Tibial nerve (tissue), 4 donors: ENCODE data around the gene FAM180A. TPM values are rescaled to one million over a fixed set of nuclear protein-coding genes. Genes with fewer than 3 reads are reported as not detected.
"Not testable (repeated sequence)": the region's sequence is repeated elsewhere in the genome, so short reads cannot be mapped to it uniquely, and the experiment has no call there.

Experiments used
- DNase-seq, 2 donors: peaks; one replicate each; pipeline ENCODE4 v3.0.0-alpha.2; 2019; ENCODE audit warnings: low spot score in 2 of 2
- H3K27ac ChIP-seq, 4 donors: fragments of 200-600 bp; sonication (generic) in 3 of 4; one replicate each; pipeline ENCODE4 v1.5.1; 2017 to 2019; ENCODE audit warnings: mild to moderate bottlenecking in 1 of 4
- H3K27me3 ChIP-seq, 2 donors: fragments of 200-600 bp; sonication (generic) in 1 of 2; one replicate each; pipeline versions ENCODE4 v1.5.1 to v1.6.0; 2017 to 2019
- H3K36me3 ChIP-seq, 3 donors: fragments of 200-600 bp; sonication (generic); one replicate each; pipeline ENCODE4 v1.5.1; 2018 to 2019
- H3K4me1 ChIP-seq, 4 donors: fragments of 200-600 bp; sonication (generic) in 3 of 4; one replicate each; pipeline ENCODE4 v1.5.1; 2017 to 2019
- H3K4me3 ChIP-seq, 4 donors: fragments of 200-600 bp; sonication (generic) in 3 of 4; one replicate each; pipeline ENCODE4 v1.5.1; 2017 to 2019; ENCODE audit warnings: mild to moderate bottlenecking in 1 of 4, moderate library complexity in 1 of 4
- H3K9me3 ChIP-seq, 4 donors: fragments of 200-600 bp; sonication (generic) in 3 of 4; one replicate each; pipeline ENCODE4 v1.5.1; 2017 to 2019
- EP300 ChIP-seq, 2 donors: sonication (generic); formaldehyde crosslinking; IDR thresholded peaks; one replicate each; pipeline ENCODE4 v1.6.1; 2017; ENCODE audit warnings: antibody characterized with exemption in 2 of 2, mild to moderate bottlenecking in 1 of 2
- POLR2A ChIP-seq, 2 donors: fragments of 450-650 bp; IDR thresholded peaks; one replicate each; pipeline ENCODE4 v1.6.1; 2017; ENCODE audit warnings: antibody characterized with exemption in 2 of 2, mild to moderate bottlenecking in 2 of 2, moderate library complexity in 2 of 2
- WGBS, 2 donors: methylation state at CpG; one replicate each; pipeline ENCODE4 v1.1.5; 2018; 5-methylcytosine and 5-hydroxymethylcytosine counted together
- total RNA-seq, 4 donors: library from RNA; depleted of rRNA; stranded (reverse); fragments of >200 nt; gene quantifications; one replicate each; pipeline ENCODE4 v1.1.0, GENCODE V29; 2016
- TF ChIP-seq, protein P1 (sequence below), 5 experiments: fragments of 200-600 bp in 3 of 5; fragments of 450-650 bp in 2 of 5; sonication (generic) in 3 of 5; IDR thresholded peaks; one replicate each; pipeline ENCODE4 v1.5.1; 2016 to 2019; ENCODE audit warnings: antibody characterized with exemption in 5 of 5, mild to moderate bottlenecking in 3 of 5, moderate library complexity in 2 of 5

FAM180A gene
- total RNA-seq, 4 donors from 2014 or later: 2.1 to 7.7 (median 3.7) TPM

DNA sequence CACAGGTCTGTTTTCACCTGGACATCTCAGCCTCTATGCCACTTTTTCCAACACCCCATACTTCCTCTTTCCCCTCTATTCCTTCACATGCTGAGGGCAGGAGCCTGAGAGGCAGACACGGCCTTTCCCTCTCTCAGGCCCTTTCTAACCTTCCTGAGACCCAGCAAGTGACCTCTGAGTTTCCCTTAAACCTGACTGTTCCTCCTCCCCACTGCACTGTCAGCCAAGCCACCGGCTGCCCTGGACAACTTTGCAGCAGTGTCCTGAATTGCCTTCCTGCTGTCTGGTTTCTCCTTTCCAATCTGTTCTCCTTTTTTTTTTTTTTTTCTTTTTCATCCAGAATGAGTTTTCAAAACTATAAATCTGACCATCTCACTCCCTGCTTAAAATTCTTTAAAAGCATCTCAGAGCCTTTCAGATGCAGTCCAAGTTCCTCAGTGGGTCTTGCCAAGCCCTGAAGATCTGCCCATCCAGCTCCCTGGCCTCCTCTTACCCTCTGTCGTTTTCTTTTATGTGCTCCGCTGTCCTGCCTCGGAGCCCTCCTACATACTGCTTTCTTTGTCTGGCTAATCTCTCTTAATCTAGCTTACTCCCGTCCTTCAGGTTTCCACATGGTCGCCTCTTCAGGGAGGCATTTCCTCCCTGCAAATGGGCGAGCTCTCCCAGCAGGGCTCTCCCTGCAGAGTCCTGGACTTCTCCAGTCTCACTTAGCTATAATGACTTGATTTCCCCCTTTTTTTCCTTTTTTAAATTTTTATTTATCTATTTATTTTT is 51.1 kb downstream of the FAM180A start:
- peaks cover 0 to 39% (median 0%) of the 10 kb centered on the region in 3 donors for H3K36me3 ChIP-seq
- no peaks in the 10 kb centered on the region for H3K4me1 ChIP-seq
- WGBS, 2 donors: 40 to 51% methylated on average over 8 of the region's 8 CpGs
- no peak overlapping the region for H3K4me3 ChIP-seq
- no peak overlapping the region for H3K27ac ChIP-seq
- no peaks in the 10 kb centered on the region for H3K27me3 ChIP-seq
- TF ChIP-seq, protein P1, sequence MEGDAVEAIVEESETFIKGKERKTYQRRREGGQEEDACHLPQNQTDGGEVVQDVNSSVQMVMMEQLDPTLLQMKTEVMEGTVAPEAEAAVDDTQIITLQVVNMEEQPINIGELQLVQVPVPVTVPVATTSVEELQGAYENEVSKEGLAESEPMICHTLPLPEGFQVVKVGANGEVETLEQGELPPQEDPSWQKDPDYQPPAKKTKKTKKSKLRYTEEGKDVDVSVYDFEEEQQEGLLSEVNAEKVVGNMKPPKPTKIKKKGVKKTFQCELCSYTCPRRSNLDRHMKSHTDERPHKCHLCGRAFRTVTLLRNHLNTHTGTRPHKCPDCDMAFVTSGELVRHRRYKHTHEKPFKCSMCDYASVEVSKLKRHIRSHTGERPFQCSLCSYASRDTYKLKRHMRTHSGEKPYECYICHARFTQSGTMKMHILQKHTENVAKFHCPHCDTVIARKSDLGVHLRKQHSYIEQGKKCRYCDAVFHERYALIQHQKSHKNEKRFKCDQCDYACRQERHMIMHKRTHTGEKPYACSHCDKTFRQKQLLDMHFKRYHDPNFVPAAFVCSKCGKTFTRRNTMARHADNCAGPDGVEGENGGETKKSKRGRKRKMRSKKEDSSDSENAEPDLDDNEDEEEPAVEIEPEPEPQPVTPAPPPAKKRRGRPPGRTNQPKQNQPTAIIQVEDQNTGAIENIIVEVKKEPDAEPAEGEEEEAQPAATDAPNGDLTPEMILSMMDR (IDR thresholded peaks at IDR 0.05): no peak
- TF ChIP-seq POLR2A (IDR thresholded peaks at IDR 0.05): no peak
- no peak for TF ChIP-seq EP300 (IDR thresholded peaks at IDR 0.05)
- no peak for DNase-seq
- H3K9me3 ChIP-seq: no peaks in the 10 kb centered on the region

DNA sequence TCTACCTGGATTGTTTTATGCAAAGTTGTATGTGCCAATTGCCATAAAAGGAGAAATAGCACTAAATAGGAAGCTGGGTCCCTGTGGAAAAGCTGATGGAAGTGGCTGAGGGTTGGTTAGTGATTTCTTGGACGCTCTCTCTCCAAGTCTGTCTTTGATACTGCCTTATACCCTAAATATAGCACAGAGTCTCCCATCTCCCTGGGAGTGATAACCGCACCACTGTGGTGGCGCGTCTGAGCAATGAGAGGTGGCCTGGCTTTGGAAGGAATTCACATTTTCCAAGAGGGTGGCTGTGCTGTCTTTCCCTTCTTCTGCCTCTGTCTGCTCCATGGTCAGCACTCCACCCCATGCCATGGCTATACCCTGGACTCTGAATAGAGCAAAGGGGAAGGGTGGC is 55.1 kb downstream of the FAM180A start:
- H3K36me3 ChIP-seq: peaks cover 0 to 63% (median 0%) of the 10 kb centered on the region in 3 donors
- TF ChIP-seq POLR2A (IDR thresholded peaks at IDR 0.05) (no peak), EP300 (IDR thresholded peaks at IDR 0.05) (no peak)
- TF ChIP-seq, protein P1 (IDR thresholded peaks at IDR 0.05): no peak
- no peak overlapping the region for H3K4me3 ChIP-seq
- no peak overlapping the region for H3K27ac ChIP-seq
- no peak for DNase-seq
- 80 to 88% methylated on average over 4 of the region's 4 CpGs for WGBS, 2 donors
- H3K4me1 ChIP-seq: no peaks in the 10 kb centered on the region
- no peaks in the 10 kb centered on the region for H3K27me3 ChIP-seq
- H3K9me3 ChIP-seq: no peaks in the 10 kb centered on the region

DNA sequence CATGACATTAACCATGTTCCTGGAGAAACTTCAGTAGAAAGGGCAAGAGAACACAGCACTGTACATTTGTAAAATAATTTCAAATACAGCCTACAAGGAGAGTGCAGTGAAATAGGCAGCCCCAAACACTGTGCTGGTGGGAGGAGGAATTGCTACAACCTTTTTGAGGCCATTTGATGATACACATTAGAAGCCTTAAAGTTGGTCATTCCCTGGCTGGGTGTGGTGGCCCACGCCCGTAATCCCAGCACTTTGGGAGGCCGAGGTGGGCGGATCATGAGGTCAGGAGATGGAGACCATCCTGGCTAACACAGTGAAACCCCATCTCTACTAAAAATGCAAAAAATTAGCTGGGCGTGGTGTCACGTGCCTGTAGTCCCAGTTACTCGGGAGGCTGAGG is 56.0 kb downstream of the FAM180A start:
- H3K27ac ChIP-seq, H3K9me3 ChIP-seq, H3K4me1 ChIP-seq, DNase-seq, H3K27me3 ChIP-seq, H3K4me3 ChIP-seq: not testable (repeated sequence)
- WGBS, 2 donors: 88 to 89% methylated on average over 7 of the region's 7 CpGs
- H3K36me3 ChIP-seq: peaks cover 0 to 72% (median 0%) of the 10 kb centered on the region in 3 donors

DNA sequence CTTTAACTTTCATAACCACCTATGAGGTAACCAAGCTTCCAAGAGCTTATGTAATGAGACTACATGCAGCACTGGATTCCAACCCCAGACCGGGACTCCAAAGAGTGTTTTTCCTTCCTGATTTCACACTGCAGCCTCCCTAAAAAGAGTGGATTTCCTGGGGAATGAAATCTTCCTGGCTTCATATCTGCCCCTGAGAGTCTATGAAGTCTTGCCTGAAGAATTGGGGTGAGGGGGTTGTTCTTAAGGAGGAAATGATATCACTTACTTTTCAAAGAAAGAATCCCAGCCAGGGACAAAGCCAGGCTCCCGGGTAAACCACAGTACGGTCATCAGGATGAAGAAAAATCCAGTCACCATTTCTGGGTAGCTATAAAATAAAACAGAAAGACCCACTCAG is 56.6 kb downstream of the FAM180A start:
- Histone ChIP-seq H3K4me1 (no peaks in the 10 kb centered on the region), H3K36me3 (peaks cover 0 to 77% (median 0%) of the 10 kb centered on the region in 3 donors), H3K27me3 (no peaks in the 10 kb centered on the region), H3K4me3 (no peak overlapping the region), H3K27ac (no peak overlapping the region), H3K9me3 (no peaks in the 10 kb centered on the region)
- 59 to 69% methylated on average over 3 of the region's 3 CpGs for WGBS, 2 donors
- TF ChIP-seq, protein P1 (IDR thresholded peaks at IDR 0.05): no peak
- no peak for TF ChIP-seq EP300 (IDR thresholded peaks at IDR 0.05)
- no peak for TF ChIP-seq POLR2A (IDR thresholded peaks at IDR 0.05)
- DNase-seq: no peak

DNA sequence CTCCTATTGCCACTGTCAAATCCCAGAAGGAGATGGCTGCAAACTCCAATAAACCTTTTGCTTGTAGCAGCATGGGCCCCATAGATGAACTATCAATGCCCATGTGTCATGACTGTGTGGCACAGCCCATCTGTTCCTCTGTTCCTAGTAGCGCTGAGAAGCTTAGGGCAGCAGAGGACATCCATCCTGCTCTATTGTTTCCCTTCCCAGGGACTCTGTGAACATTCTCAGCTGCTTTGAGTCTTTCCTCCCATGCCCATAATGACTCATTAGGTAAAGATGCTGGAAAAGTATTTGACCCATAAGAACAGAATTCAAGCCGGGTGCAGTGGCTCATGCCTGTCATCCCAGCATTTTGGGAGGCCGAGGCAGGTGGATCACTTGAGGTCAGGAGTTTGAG is 58.0 kb downstream of the FAM180A start:
- 94 to 98% methylated on average over 3 of the region's 3 CpGs for WGBS, 2 donors
- Histone ChIP-seq H3K27ac (no peak overlapping the region), H3K36me3 (peaks cover 0 to 87% (median 0%) of the 10 kb centered on the region in 3 donors), H3K9me3 (no peaks in the 10 kb centered on the region), H3K4me3 (no peak overlapping the region), H3K4me1 (no peaks in the 10 kb centered on the region), H3K27me3 (no peaks in the 10 kb centered on the region)
- TF ChIP-seq, protein P1 (IDR thresholded peaks at IDR 0.05): no peak
- TF ChIP-seq EP300 (IDR thresholded peaks at IDR 0.05): no peak
- TF ChIP-seq POLR2A (IDR thresholded peaks at IDR 0.05): no peak
- no peak for DNase-seq
